22Rv1 (cell line): ENCODE measurements around the gene POLK.
A peak's percentile ranks its signal among the peaks of the same experiment; 100 is the strongest.

Experiments used
- H3K27ac ChIP-seq: fragments of 450-650 bp; 2 replicates; pipeline ENCODE4 v1.5.1; 2017
- CTCF ChIP-seq: fragments of 450-650 bp; IDR thresholded peaks from 2 replicates; pipeline ENCODE4 v1.5.1; 2017; ENCODE audit warnings: mild to moderate bottlenecking
- ZFX ChIP-seq: fragments of 450-650 bp; IDR thresholded peaks from 2 replicates; pipeline ENCODE4 v1.6.1; 2017; ENCODE audit warnings: antibody characterized with exemption, borderline replicate concordance

Gene POLK

GRCh38 chr5:75510836-75511434 lies 756 bp upstream of the POLK start:
- no peak for TF ChIP-seq ZFX
- no peak for TF ChIP-seq CTCF
- peak overlapping the region; percentile 69 for H3K27ac ChIP-seq

- no peak for TF ChIP-seq ZFX
- no peak for TF ChIP-seq CTCF
- peak overlapping the region; percentile 69 for H3K27ac ChIP-seq
Observed at GRCh38 chr5:75512383-75513074, 838 bp downstream of the POLK start.

- H3K27ac ChIP-seq, result no peak overlapping the region
- no peak for TF ChIP-seq ZFX
- no peak for TF ChIP-seq CTCF
Observed at GRCh38 chr5:75513841-75514240, 2.1 kb downstream of the POLK start.

GRCh38 chr5:75514323-75514722 lies 2.6 kb downstream of the POLK start:
- no peak overlapping the region for H3K27ac ChIP-seq
- TF ChIP-seq CTCF (no peak), ZFX (no peak)

- no peak for TF ChIP-seq ZFX
- TF ChIP-seq CTCF, result no peak
- H3K27ac ChIP-seq, result no peak overlapping the region
Observed at GRCh38 chr5:75519761-75520160, 8.1 kb downstream of the POLK start.

- TF ChIP-seq CTCF, result no peak
- no peak for TF ChIP-seq ZFX
- H3K27ac ChIP-seq, result no peak overlapping the region
Observed at GRCh38 chr5:75521195-75521594, 9.5 kb downstream of the POLK start.

- no peak for TF ChIP-seq ZFX
- no peak for TF ChIP-seq CTCF
- no peak overlapping the region for H3K27ac ChIP-seq
Observed at GRCh38 chr5:75522025-75522424, 10.3 kb downstream of the POLK start.
